Smooth muscle cell (in vitro differentiated cells): ENCODE data around the gene CTSA. TPM values are rescaled to one million over a fixed set of nuclear protein-coding genes. Genes with fewer than 3 reads are reported as not detected.
"Not testable (repeated sequence)": the region's sequence is repeated elsewhere in the genome, so short reads cannot be mapped to it uniquely, and the experiment has no call there.

Source experiments
- DNase-seq: peaks from one replicate; lab custom pipeline; 2025; ENCODE audit not compliant: unreplicated experiment; lab: John Stamatoyannopoulos, UW
- H2AFZ ChIP-seq: fragments of 200-600 bp; sonication (generic); 2 replicates; pipeline ENCODE4 v1.6.0; 2016; ENCODE audit warnings: antibody characterized with exemption, low read depth, mild to moderate bottlenecking
- H3F3A ChIP-seq: fragments of 200-600 bp; sonication (generic); 2 replicates; pipeline ENCODE4 v1.6.0; 2017; ENCODE audit warnings: antibody characterized with exemption, low read depth
- H3K27ac ChIP-seq: fragments of 200-600 bp; sonication (generic); 2 replicates; pipeline ENCODE4 v1.5.1; 2016; ENCODE audit warnings: low read depth, mild to moderate bottlenecking
- H3K27me3 ChIP-seq: fragments of 200-600 bp; sonication (generic); 2 replicates; pipeline ENCODE4 v1.6.1; 2016; ENCODE audit warnings: low read depth, mild to moderate bottlenecking
- H3K36me3 ChIP-seq: fragments of 200-600 bp; sonication (generic); 2 replicates; pipeline ENCODE4 v1.5.1; 2016; ENCODE audit warnings: low read depth
- H3K4me1 ChIP-seq: fragments of 200-600 bp; sonication (generic); 2 replicates; pipeline ENCODE4 v1.5.1; 2016; ENCODE audit warnings: low read depth
- H3K4me2 ChIP-seq: fragments of 200-600 bp; sonication (generic); 2 replicates; pipeline ENCODE4 v1.6.0; 2016; ENCODE audit warnings: mild to moderate bottlenecking
- H3K4me3 ChIP-seq: fragments of 200-600 bp; sonication (generic); 2 replicates; pipeline ENCODE4 v1.5.1; 2016; ENCODE audit warnings: mild to moderate bottlenecking
- H3K79me2 ChIP-seq: fragments of 200-600 bp; sonication (generic); 2 replicates; pipeline ENCODE4 v1.6.0; 2016; ENCODE audit warnings: low read depth, mild to moderate bottlenecking
- H3K9ac ChIP-seq: fragments of 200-600 bp; sonication (generic); 2 replicates; pipeline ENCODE4 v1.6.0; 2016; ENCODE audit warnings: low read depth
- H3K9me3 ChIP-seq: fragments of 200-600 bp; sonication (generic); replicated peaks from 2 replicates; pipeline ENCODE4 v1.5.1; 2016; ENCODE audit warnings: low read depth
- H4K20me1 ChIP-seq: fragments of 200-600 bp; sonication (generic); 2 replicates; pipeline ENCODE4 v1.6.0; 2016; ENCODE audit warnings: low read depth
- CTCF ChIP-seq: fragments of 200-600 bp; sonication (generic); IDR thresholded peaks from 2 replicates; pipeline ENCODE4 v1.5.1; 2017; ENCODE audit warnings: borderline replicate concordance, mild to moderate bottlenecking, antibody characterized with exemption; ENCODE audit not compliant: insufficient read depth, poor library complexity, severe bottlenecking
- WGBS: methylation state at CpG from one replicate; pipeline ENCODE4 v1.1.7; 2016; ENCODE audit warnings: low lambda C conversion rate; 5-methylcytosine and 5-hydroxymethylcytosine counted together
- polyA plus RNA-seq: library from polyadenylated mRNA; unstranded; fragments of >200 nt; fragmentation: Nextera tagmentation; extraction: Ambion mirVana; gene quantifications from 2 replicates; pipeline ENCODE4 v1.2.1, GENCODE V29; 2016
- total RNA-seq: library from RNA; depleted of rRNA; stranded (reverse); fragments of >200 nt; gene quantifications from 2 replicates; pipeline ENCODE4 v1.2.3, GENCODE V29; 2014

The CTSA gene
- total and polyA plus RNA-seq, 2 experiments from 2014 or later = 74.8 to 132 TPM

GRCh38 chr20:45897289-45897688, 6.2 kb downstream of the CTSA start:
- DNase-seq = no peak
- 95% methylated on average over 2 of the region's 2 CpGs for WGBS
- Histone ChIP-seq H3K27ac (no peak overlapping the region), H3F3A (peaks cover 12% of the 10 kb centered on the region), H3K9ac (no peak overlapping the region), H3K36me3 (no peaks in the 10 kb centered on the region), H2AFZ (no peak overlapping the region), H4K20me1 (no peaks in the 10 kb centered on the region), H3K79me2 (no peaks in the 10 kb centered on the region), H3K4me3 (no peak overlapping the region), H3K9me3 (no peaks in the 10 kb centered on the region), H3K4me1 (no peaks in the 10 kb centered on the region), H3K27me3 (no peaks in the 10 kb centered on the region), H3K4me2 (no peak overlapping the region)
- TF ChIP-seq CTCF = no peak

GRCh38 chr20:45897692-45898091, 6.6 kb downstream of the CTSA start:
- DNase-seq = no peak
- Histone ChIP-seq H3K9ac (no peak overlapping the region), H3K27ac (no peak overlapping the region), H3K4me2 (no peak overlapping the region), H4K20me1 (no peaks in the 10 kb centered on the region), H3K27me3 (no peaks in the 10 kb centered on the region), H3K79me2 (no peaks in the 10 kb centered on the region), H2AFZ (no peak overlapping the region), H3K4me1 (no peaks in the 10 kb centered on the region), H3K36me3 (no peaks in the 10 kb centered on the region), H3K4me3 (no peak overlapping the region), H3K9me3 (no peaks in the 10 kb centered on the region), H3F3A (peaks cover 12% of the 10 kb centered on the region)
- no peak for TF ChIP-seq CTCF
- WGBS = 100% methylated on average over 7 of the region's 7 CpGs

GRCh38 chr20:45898285-45898684, 7.2 kb downstream of the CTSA start:
- 93% methylated on average over 12 of the region's 12 CpGs for WGBS
- Histone ChIP-seq H3K36me3 (no peaks in the 10 kb centered on the region), H2AFZ (no peak overlapping the region), H3F3A (peaks cover 12% of the 10 kb centered on the region), H3K27me3 (no peaks in the 10 kb centered on the region), H3K27ac (no peak overlapping the region), H3K4me1 (no peaks in the 10 kb centered on the region), H3K9ac (no peak overlapping the region), H4K20me1 (no peaks in the 10 kb centered on the region), H3K4me3 (no peak overlapping the region), H3K9me3 (no peaks in the 10 kb centered on the region), H3K4me2 (no peak overlapping the region), H3K79me2 (no peaks in the 10 kb centered on the region)
- no peak for TF ChIP-seq CTCF
- DNase-seq = no peak

- 94% methylated on average over 11 of the region's 13 CpGs for WGBS
- H3K79me2 ChIP-seq = no peaks in the 10 kb centered on the region
Measured at GRCh38 chr20:45899046-45899835, 8.1 kb downstream of the CTSA start.

GRCh38 chr20:45901332-45901731, 10.2 kb downstream of the CTSA start:
- WGBS = 97% methylated on average over 6 of the region's 6 CpGs

More at GRCh38 chr20:45899046-45899835, 8.1 kb downstream of the CTSA start:
- TF ChIP-seq CTCF = no peak
- no peak for DNase-seq
- H3K9ac ChIP-seq = no peak overlapping the region
- H3K4me1 ChIP-seq = no peaks in the 10 kb centered on the region
- H3K4me3 ChIP-seq = no peak overlapping the region
- H3K4me2 ChIP-seq = no peak overlapping the region
- H3F3A ChIP-seq = peaks cover 7% of the 10 kb centered on the region
- no peaks in the 10 kb centered on the region for H4K20me1 ChIP-seq
- no peak overlapping the region for H3K27ac ChIP-seq
- H3K9me3 ChIP-seq = no peaks in the 10 kb centered on the region
- no peaks in the 10 kb centered on the region for H3K36me3 ChIP-seq
- H3K27me3 ChIP-seq = no peaks in the 10 kb centered on the region
- H2AFZ ChIP-seq = no peak overlapping the region

More at GRCh38 chr20:45901332-45901731, 10.2 kb downstream of the CTSA start:
- not testable (repeated sequence) for H3K36me3 ChIP-seq, H3K9ac ChIP-seq, H3K27me3 ChIP-seq, H2AFZ ChIP-seq, H3K4me1 ChIP-seq, H3K79me2 ChIP-seq, H3K4me3 ChIP-seq, H4K20me1 ChIP-seq, H3K9me3 ChIP-seq, H3K4me2 ChIP-seq, DNase-seq, H3F3A ChIP-seq, H3K27ac ChIP-seq
